Body of pancreas (tissue), 4 donors: ENCODE measurements around the gene BEST1.

Experiments
- POLR2A ChIP-seq, 3 donors: fragments of 450-650 bp; IDR thresholded peaks; one replicate each; pipeline ENCODE4 v1.6.1; 2016; ENCODE audit warnings: antibody characterized with exemption in 3 of 3, mild to moderate bottlenecking in 2 of 3
- TF ChIP-seq, protein P1 (sequence below), 7 experiments: fragments of 450-650 bp in 4 of 7; fragments of 200-600 bp in 3 of 7; sonication (generic) in 3 of 7; IDR thresholded peaks; one replicate each; pipeline ENCODE4 v1.5.1; 2016 to 2019; ENCODE audit warnings: antibody characterized with exemption in 7 of 7

DNA sequence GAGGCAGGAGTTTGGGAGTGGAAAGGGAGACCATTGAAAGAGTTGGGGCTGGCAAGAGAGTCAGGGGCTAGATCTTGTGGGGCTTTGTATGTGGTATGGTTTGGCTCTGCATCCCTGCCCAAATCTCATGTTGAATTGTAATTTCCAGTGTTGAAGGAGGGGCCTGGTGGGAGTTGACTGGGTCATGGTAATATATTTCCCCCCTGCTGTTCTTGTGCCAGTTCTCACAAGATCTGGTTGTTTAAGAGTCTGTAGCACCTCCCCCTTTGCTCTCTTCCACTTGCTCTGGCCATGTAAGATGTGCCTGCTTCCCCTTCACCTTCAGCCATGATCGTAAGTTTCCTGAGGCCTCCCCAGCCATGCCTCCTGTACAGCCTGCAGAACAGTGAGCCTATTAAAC, 22.6 kb upstream of the BEST1 start:
- TF ChIP-seq, protein P1, sequence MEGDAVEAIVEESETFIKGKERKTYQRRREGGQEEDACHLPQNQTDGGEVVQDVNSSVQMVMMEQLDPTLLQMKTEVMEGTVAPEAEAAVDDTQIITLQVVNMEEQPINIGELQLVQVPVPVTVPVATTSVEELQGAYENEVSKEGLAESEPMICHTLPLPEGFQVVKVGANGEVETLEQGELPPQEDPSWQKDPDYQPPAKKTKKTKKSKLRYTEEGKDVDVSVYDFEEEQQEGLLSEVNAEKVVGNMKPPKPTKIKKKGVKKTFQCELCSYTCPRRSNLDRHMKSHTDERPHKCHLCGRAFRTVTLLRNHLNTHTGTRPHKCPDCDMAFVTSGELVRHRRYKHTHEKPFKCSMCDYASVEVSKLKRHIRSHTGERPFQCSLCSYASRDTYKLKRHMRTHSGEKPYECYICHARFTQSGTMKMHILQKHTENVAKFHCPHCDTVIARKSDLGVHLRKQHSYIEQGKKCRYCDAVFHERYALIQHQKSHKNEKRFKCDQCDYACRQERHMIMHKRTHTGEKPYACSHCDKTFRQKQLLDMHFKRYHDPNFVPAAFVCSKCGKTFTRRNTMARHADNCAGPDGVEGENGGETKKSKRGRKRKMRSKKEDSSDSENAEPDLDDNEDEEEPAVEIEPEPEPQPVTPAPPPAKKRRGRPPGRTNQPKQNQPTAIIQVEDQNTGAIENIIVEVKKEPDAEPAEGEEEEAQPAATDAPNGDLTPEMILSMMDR (IDR thresholded peaks at IDR 0.05): no peak
- TF ChIP-seq POLR2A (IDR thresholded peaks at IDR 0.05): no peak
